GOT3 (cell line): ENCODE results near the gene IGF2BP2.

Experiments
- DNase-seq: peaks from one replicate; lab custom pipeline; 2025; ENCODE audit warnings: mixed read lengths; lab: John Stamatoyannopoulos, UW

IGF2BP2 gene

GRCh38 chr3:185837414-185837813, 12.6 kb upstream of the IGF2BP2 start:
- no peak for DNase-seq

- DNase-seq = no peak
These were observed 7.1 kb upstream of the IGF2BP2 start for GRCh38 chr3:185831990-185832389.

- DNase-seq = no peak
These were observed 6.4 kb upstream of the IGF2BP2 start for GRCh38 chr3:185831195-185831594.

- DNase-seq = no peak
These were observed 5.4 kb upstream of the IGF2BP2 start for GRCh38 chr3:185830018-185830797.

GRCh38 chr3:185828755-185829154, 3.9 kb upstream of the IGF2BP2 start:
- no peak for DNase-seq

- DNase-seq = no peak
These were observed 2.9 kb upstream of the IGF2BP2 start for GRCh38 chr3:185827595-185828344.

- DNase-seq = no peak
These were observed 1.0 kb upstream of the IGF2BP2 start for GRCh38 chr3:185825639-185826481.

GRCh38 chr3:185824051-185825005, 514 bp downstream of the IGF2BP2 start:
- no peak for DNase-seq

GRCh38 chr3:185823078-185824044, 1.5 kb downstream of the IGF2BP2 start:
- DNase-seq = no peak

GRCh38 chr3:185822221-185823000, 2.4 kb downstream of the IGF2BP2 start:
- no peak for DNase-seq

GRCh38 chr3:185820973-185821758, 3.7 kb downstream of the IGF2BP2 start:
- no peak for DNase-seq

GRCh38 chr3:185818267-185818875, 6.5 kb downstream of the IGF2BP2 start:
- DNase-seq = no peak

GRCh38 chr3:185815391-185816282, 9.2 kb downstream of the IGF2BP2 start:
- no peak for DNase-seq

GRCh38 chr3:185813691-185814215, 11.1 kb downstream of the IGF2BP2 start:
- no peak for DNase-seq

GRCh38 chr3:185813205-185813604, 11.6 kb downstream of the IGF2BP2 start:
- no peak for DNase-seq

- no peak for DNase-seq
These were observed 17.3 kb downstream of the IGF2BP2 start for GRCh38 chr3:185807445-185808068.
